Measurements from ENCODE around the gene TBX4.

DNA sequence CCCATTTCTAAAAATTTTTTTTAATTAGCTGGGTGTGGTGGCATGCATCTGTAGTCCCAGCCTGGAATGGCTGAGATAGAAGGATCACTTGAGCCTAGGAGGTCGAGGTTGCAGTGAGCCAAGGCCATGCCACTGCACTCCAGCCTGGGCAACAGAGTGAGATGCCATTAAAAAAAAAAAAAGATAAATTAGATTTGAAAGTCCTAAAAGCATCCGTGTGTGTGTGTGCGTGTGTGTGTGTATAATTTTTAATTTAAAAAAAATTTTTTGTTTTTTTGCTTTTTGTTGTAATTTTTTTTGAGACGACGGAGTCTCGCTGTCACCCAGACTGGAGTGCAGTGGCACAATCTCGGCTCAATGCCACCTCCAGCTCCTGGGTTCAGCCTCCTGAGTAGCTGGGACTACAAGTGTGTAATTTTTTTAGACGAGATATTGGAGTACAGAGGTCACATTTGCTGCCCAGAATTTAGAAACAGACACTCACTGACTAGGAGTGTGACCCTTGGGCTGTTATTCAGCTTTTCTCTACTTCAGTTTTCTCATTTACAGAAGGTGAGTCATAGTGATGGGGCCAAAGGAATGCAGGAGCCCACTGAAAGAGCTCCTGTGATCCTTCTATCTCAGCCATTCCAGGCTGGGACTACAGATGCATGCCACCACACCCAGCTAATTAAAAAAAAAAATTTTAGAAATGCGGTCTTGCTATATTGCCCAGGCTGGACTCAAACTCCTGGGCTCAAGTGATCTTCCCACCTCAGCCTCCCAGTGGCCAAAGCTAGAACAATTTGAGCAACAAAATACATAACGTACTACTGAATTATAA is 25.5 kb upstream of the TBX4 start:
- TF ChIP-seq, protein P1, sequence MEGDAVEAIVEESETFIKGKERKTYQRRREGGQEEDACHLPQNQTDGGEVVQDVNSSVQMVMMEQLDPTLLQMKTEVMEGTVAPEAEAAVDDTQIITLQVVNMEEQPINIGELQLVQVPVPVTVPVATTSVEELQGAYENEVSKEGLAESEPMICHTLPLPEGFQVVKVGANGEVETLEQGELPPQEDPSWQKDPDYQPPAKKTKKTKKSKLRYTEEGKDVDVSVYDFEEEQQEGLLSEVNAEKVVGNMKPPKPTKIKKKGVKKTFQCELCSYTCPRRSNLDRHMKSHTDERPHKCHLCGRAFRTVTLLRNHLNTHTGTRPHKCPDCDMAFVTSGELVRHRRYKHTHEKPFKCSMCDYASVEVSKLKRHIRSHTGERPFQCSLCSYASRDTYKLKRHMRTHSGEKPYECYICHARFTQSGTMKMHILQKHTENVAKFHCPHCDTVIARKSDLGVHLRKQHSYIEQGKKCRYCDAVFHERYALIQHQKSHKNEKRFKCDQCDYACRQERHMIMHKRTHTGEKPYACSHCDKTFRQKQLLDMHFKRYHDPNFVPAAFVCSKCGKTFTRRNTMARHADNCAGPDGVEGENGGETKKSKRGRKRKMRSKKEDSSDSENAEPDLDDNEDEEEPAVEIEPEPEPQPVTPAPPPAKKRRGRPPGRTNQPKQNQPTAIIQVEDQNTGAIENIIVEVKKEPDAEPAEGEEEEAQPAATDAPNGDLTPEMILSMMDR (conservative IDR thresholded peaks at IDR 0.05; ENCODE audit: low read length) = no peak
- no peak for TF ChIP-seq EZH2phosphoT487 (IDR thresholded peaks at IDR 0.05; ENCODE audit: borderline replicate concordance)
